ENCODE results near the gene CNGB1.

- TF ChIP-seq CTCF (IDR thresholded peaks at IDR 0.05; ENCODE audit: borderline replicate concordance, extremely low read depth, low read length, poor library complexity, severe bottlenecking) (no peak), EZH2 (IDR thresholded peaks at IDR 0.05; ENCODE audit: borderline replicate concordance, low read depth, low read length, severe bottlenecking) (no peak)
Measured at GRCh38 chr16:57999971-58000705, 29.2 kb upstream of the CNGB1 start, which contains the start of gene ZNF319.

Measured in DND-41 (cell line).